Metanephros (tissue), 2 donors: Measurements from ENCODE around the gene NFAT5. TPM values are rescaled to one million over a fixed set of nuclear protein-coding genes. Genes with fewer than 3 reads are reported as not detected.

Experiments used
- small RNA-seq: library from RNA; depleted of rRNA; stranded (forward); fragments of <200 nt; gene quantifications from one replicate; pipeline ENCODE3, GENCODE V24; 2014; ENCODE audit warnings: low replicate concordance
- total RNA-seq: library from RNA; depleted of rRNA; stranded (reverse); fragments of >200 nt; gene quantifications from one replicate; pipeline ENCODE4 v1.2.3, GENCODE V29; 2014

NFAT5 gene
- total RNA-seq, result 85.5 TPM

GRCh38 chr16:69565671-69566239 is at the start of gene NFAT5:
TSS of gene NFAT5 (plus strand) at chr16:69565966. CDS start at chr16:69566302, 336 bp downstream.

GRCh38 chr16:69726313-69727060 is 160.7 kb downstream of the NFAT5 start, which contains the start of gene NQO1:
TSS of gene NQO1 (minus strand) at chr16:69726560. CDS start at chr16:69726439, 121 bp downstream.

Small RNA genes within 50 kb of the gene (small RNA-seq; reads per million reads assigned to genes)
- not detected for gene MIR1538

Other genes starting within 250 kb of the NFAT5 start
- 14.6 TPM for gene PDF, start 235.4 kb upstream of the NFAT5 start, total RNA-seq
- 52.7 TPM for gene COG8, start 226.4 kb upstream of the NFAT5 start, total RNA-seq
- 15.8 TPM for gene NIP7, start 226.2 kb upstream of the NFAT5 start, total RNA-seq
- 1.9 TPM for gene TMED6, start 214.2 kb upstream of the NFAT5 start, total RNA-seq
- 30.4 TPM for gene TERF2, start 180.0 kb upstream of the NFAT5 start, total RNA-seq
- gene CYB5B, start 141.3 kb upstream of the NFAT5 start, total RNA-seq, result 128 TPM
- gene NQO1, start 160.6 kb downstream of the NFAT5 start, total RNA-seq, result 16.5 TPM
- gene NOB1, start 189.0 kb downstream of the NFAT5 start, total RNA-seq, result 27.3 TPM
- gene WWP2, start 196.4 kb downstream of the NFAT5 start, total RNA-seq, result 45.2 TPM